GM12878 (cell line): Measurements from ENCODE around the gene CEP131. TPM values are rescaled to one million over a fixed set of nuclear protein-coding genes. Genes with fewer than 3 reads are reported as not detected.

ENCODE experiments used
- ATAC-seq: fragments of 200-7000 bp; cut with Tn5 transposase; 3 replicates; pipeline ENCODE4 v1.9.1; 2020; ENCODE audit warnings: mild to moderate bottlenecking, moderate library complexity
- BruUV-seq: library from RNA; stranded (reverse); fragments of 400-500 nt; replicated peaks from 2 replicates; lab custom pipeline; 2021; lab: Mats Ljungman, UMichigan
- CTCF ChIA-PET: fragments of 300-600 bp; sonication (Branson Sonifier 250); formaldehyde crosslinking; extraction: SDS; loops from one replicate; lab custom pipeline; 2021; ENCODE audit warnings: inconsistent platforms; lab: Yijun Ruan, JAX
- POLR2A ChIA-PET: fragments of 350-600 bp; formaldehyde crosslinking; extraction: SDS; loops from one replicate; lab custom pipeline; 2021; ENCODE audit warnings: inconsistent platforms; lab: Charles Lee
- RAD21 ChIA-PET: fragments of 300-600 bp; sonication (Branson Sonifier 250); formaldehyde crosslinking; loops from one replicate; lab custom pipeline; 2023; ENCODE audit warnings: antibody characterized with exemption; ENCODE audit not compliant: unreplicated experiment; lab: Charles Lee
- SMC1A ChIA-PET: fragments of 300-600 bp; sonication (Branson Sonifier 250); formaldehyde crosslinking; loops from one replicate; lab custom pipeline; 2023; ENCODE audit not compliant: unreplicated experiment, uncharacterized antibody; lab: Charles Lee
- DNase-seq: peaks from one replicate; pipeline ENCODE4 v3.0.0-alpha.2; 2011; ENCODE audit warnings: low read depth, low spot score
- FAIRE-seq: peaks from 3 replicates; lab custom pipeline; 2011; peaks lifted over from hg19 to GRCh38; lab: Jason Lieb, UNC
- H2AFZ ChIP-seq: 2 replicates; pipeline ENCODE4 v1.6.0; 2011; ENCODE audit warnings: low read depth, low read length, control low read depth; ENCODE audit not compliant: control insufficient read depth
- H3K27ac ChIP-seq: 2 replicates; pipeline ENCODE4 v1.5.1; 2011; ENCODE audit warnings: control low read depth; ENCODE audit not compliant: control insufficient read depth, insufficient read depth
- H3K27me3 ChIP-seq, 2 experiments: replicated peaks in 1 of 2; 2 replicates each; pipeline versions ENCODE4 v1.6.0 to v1.6.1; 2011; ENCODE audit warnings: low read length in 1 of 2; ENCODE audit not compliant: control insufficient read depth in 2 of 2, insufficient read depth in 2 of 2
- H3K36me3 ChIP-seq, 2 experiments: 2 replicates each; pipeline ENCODE4 v1.5.1; 2011; ENCODE audit warnings: low read length in 1 of 2; ENCODE audit not compliant: control insufficient read depth in 2 of 2, insufficient read depth in 2 of 2
- H3K4me1 ChIP-seq: 2 replicates; pipeline ENCODE4 v1.6.1; 2011; ENCODE audit warnings: mild to moderate bottlenecking, low read length, moderate library complexity, mixed read lengths; ENCODE audit not compliant: control insufficient read depth, insufficient read depth
- H3K4me2 ChIP-seq: 2 replicates; pipeline ENCODE4 v1.6.0; 2011; ENCODE audit warnings: control low read depth; ENCODE audit not compliant: control insufficient read depth, insufficient read depth
- H3K4me3 ChIP-seq: fragments of 200-600 bp; sonication (generic); 2 replicates; pipeline ENCODE4 v1.5.1; 2016
- H3K79me2 ChIP-seq: 2 replicates; pipeline ENCODE4 v1.6.0; 2011; ENCODE audit warnings: low read length; ENCODE audit not compliant: control insufficient read depth, insufficient read depth
- H3K9ac ChIP-seq: 2 replicates; pipeline ENCODE4 v1.8.0; 2011; ENCODE audit warnings: low read length, control low read depth, mixed read lengths; ENCODE audit not compliant: control insufficient read depth, insufficient read depth
- H3K9me3 ChIP-seq: replicated peaks from 3 replicates; pipeline ENCODE4 v1.5.1; 2011; ENCODE audit warnings: mild to moderate bottlenecking, low read length; ENCODE audit not compliant: control insufficient read depth, insufficient read depth
- H4K20me1 ChIP-seq: 2 replicates; pipeline ENCODE4 v1.6.0; 2011; ENCODE audit not compliant: control insufficient read depth, insufficient read depth
- FOXK2 ChIP-seq: fragments of 450-650 bp; IDR thresholded peaks from 2 replicates; pipeline ENCODE4 v1.6.1; 2017; ENCODE audit warnings: mild to moderate bottlenecking, moderate library complexity
- NBN ChIP-seq: fragments of 450-650 bp; IDR thresholded peaks from 2 replicates; pipeline ENCODE4 v1.6.1; 2016
- NR2F1 ChIP-seq: fragments of 450-650 bp; conservative IDR thresholded peaks from 2 replicates; pipeline ENCODE4 v1.6.1; 2017; ENCODE audit warnings: mild to moderate bottlenecking
- SREBF1 ChIP-seq: IDR thresholded peaks from 2 replicates; pipeline ENCODE4 v1.6.1; 2012; ENCODE audit warnings: mild to moderate bottlenecking, low read length
- SUZ12 ChIP-seq: fragments of 200-600 bp; sonication (generic); IDR thresholded peaks from one replicate; pipeline ENCODE4 v1.6.1; 2018; ENCODE audit warnings: antibody characterized with exemption, mild to moderate bottlenecking; ENCODE audit not compliant: unreplicated experiment
- TBL1XR1 ChIP-seq: IDR thresholded peaks from 2 replicates; pipeline ENCODE4 v1.6.1; 2012; ENCODE audit warnings: low read depth, low read length, improper control_type of control experiment
- TCF3 ChIP-seq: IDR thresholded peaks from 2 replicates; pipeline ENCODE4 v1.6.1; 2012; ENCODE audit warnings: low read depth, mild to moderate bottlenecking, low read length, borderline replicate concordance; ENCODE audit not compliant: insufficient read depth
- WRNIP1 ChIP-seq: IDR thresholded peaks from 2 replicates; pipeline ENCODE4 v1.6.1; 2011; ENCODE audit warnings: low read depth, low read length, improper control_type of control experiment, borderline replicate concordance
- ZNF274 ChIP-seq: IDR thresholded peaks from one replicate; pipeline ENCODE4 v1.8.0; 2011; ENCODE audit not compliant: insufficient read length, insufficient read depth
- WGBS: methylation state at CpG from one replicate; pipeline ENCODE4 v1.1.6; 2016; ENCODE audit warnings: low lambda C conversion rate; ENCODE audit not compliant: insufficient replicate concordance, insufficient coverage; ENCODE audit errors: missing lambda C conversion rate; 5-methylcytosine and 5-hydroxymethylcytosine counted together
- in situ Hi-C: fragments of 300-500 bp; cut with MboI; formaldehyde crosslinking; loops from 9 replicates; pipeline ENCODE4 v1.14.3; 2018; ENCODE audit warnings: mixed read lengths
- intact Hi-C: fragments of 100-400 bp; cut with micrococcal nuclease; formaldehyde crosslinking; loops from one replicate; pipeline ENCODE4 v1.14.2; 2022; ENCODE audit not compliant: unreplicated experiment
- polyA plus RNA-seq, 11 experiments: library from polyadenylated mRNA; depleted of rRNA in 4 of 11; unstranded in 6 of 11; stranded (reverse) in 5 of 11; fragments of >200 nt; fragmentation: Nextera tagmentation in 4 of 11; fragmentation: Illumina TruSeq in 1 of 11; extraction: Ambion mirVana in 4 of 11; extraction: Trizol in 1 of 11; gene quantifications; 1 replicate in 1 of 11; 2 replicates in 10 of 11; pipeline versions ENCODE4 v1.2.1 to v1.2.3, GENCODE V29; 2011 to 2016; ENCODE audit warnings: inconsistent platforms in 2 of 11, missing spikeins in 2 of 11, low read depth in 1 of 11
- total RNA-seq, 4 experiments: library from RNA; depleted of rRNA in 3 of 4; stranded (reverse); fragments of >200 nt in 3 of 4; fragmentation: Illumina TruSeq in 1 of 4; extraction: Trizol in 1 of 4; gene quantifications; 2 replicates each; pipeline versions ENCODE4 v1.2.1 to v1.2.3, GENCODE V29; 2013 to 2021
- TF ChIP-seq, protein P1 (sequence below): fragments of 450-650 bp; formaldehyde crosslinking; IDR thresholded peaks from 2 replicates; pipeline ENCODE4 v1.4.0; 2020; ENCODE audit warnings: mild to moderate bottlenecking, moderate library complexity
- TF ChIP-seq, protein P2 (sequence below): fragments of 450-650 bp; IDR thresholded peaks from 2 replicates; pipeline ENCODE4 v1.6.1; 2017; ENCODE audit warnings: mild to moderate bottlenecking, moderate library complexity

Gene CEP131
- total and polyA plus RNA-seq, 10 of the 15 experiments (the other 5 are each of a cell fraction or from before 2014, with no cell fraction given) = 0.05 to 17.3 (median 6.7) TPM

DNA sequence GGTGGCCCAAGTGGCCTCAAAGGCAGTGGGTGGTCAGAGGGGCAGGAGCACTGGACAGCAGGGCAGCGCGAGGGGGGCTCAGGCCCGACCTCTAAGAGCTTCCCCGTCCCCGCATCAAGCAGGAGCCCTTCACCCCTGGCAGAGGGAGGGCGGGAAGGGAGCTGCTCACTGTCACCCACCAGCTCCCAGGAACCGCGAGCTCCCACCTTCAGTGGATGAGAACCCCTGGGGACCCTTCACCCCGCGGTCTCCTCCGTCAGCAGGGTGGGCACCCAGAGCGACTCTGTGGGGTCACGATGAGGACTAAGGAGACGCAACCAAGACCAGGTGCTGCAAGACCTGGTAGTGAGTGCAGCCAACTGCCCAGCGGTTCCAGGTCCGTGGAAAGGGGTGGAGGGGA is 13.6 kb downstream of the CEP131 start (continued):
- TF ChIP-seq, protein P1, sequence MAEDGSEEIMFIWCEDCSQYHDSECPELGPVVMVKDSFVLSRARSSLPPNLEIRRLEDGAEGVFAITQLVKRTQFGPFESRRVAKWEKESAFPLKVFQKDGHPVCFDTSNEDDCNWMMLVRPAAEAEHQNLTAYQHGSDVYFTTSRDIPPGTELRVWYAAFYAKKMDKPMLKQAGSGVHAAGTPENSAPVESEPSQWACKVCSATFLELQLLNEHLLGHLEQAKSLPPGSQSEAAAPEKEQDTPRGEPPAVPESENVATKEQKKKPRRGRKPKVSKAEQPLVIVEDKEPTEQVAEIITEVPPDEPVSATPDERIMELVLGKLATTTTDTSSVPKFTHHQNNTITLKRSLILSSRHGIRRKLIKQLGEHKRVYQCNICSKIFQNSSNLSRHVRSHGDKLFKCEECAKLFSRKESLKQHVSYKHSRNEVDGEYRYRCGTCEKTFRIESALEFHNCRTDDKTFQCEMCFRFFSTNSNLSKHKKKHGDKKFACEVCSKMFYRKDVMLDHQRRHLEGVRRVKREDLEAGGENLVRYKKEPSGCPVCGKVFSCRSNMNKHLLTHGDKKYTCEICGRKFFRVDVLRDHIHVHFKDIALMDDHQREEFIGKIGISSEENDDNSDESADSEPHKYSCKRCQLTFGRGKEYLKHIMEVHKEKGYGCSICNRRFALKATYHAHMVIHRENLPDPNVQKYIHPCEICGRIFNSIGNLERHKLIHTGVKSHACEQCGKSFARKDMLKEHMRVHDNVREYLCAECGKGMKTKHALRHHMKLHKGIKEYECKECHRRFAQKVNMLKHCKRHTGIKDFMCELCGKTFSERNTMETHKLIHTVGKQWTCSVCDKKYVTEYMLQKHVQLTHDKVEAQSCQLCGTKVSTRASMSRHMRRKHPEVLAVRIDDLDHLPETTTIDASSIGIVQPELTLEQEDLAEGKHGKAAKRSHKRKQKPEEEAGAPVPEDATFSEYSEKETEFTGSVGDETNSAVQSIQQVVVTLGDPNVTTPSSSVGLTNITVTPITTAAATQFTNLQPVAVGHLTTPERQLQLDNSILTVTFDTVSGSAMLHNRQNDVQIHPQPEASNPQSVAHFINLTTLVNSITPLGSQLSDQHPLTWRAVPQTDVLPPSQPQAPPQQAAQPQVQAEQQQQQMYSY (CRISPR knock-in tag) = no peak
- TF ChIP-seq TBL1XR1 = no peak

DNA sequence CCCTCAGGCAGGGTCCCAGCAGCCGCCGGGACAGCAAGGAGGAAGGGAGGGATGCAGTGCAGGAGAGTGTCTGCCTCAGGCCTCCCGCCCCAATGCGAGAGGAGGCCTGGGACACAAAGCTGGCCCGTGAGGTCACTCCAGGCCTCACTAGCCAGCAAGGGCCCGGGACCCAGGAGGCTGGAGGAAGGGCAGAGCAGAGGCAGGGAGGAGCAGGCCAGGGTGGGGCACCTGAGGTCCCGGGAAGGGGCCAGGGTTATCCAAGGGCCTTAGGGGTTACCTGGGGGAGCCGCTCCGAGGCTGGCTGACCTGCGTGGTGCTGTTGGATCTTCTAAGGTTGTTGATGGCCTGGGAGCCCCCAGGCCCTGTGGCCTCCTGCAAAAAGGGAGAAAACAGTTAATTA is 14.1 kb downstream of the CEP131 start:
- ChIA-PET SMC1A (no interaction called here), CTCF (no interaction called here), RAD21 (no interaction called here), POLR2A (no interaction called here)
- BruUV-seq = no TSS peak
- intact Hi-C loops = no loop called here
- no peak for ATAC-seq
- Histone ChIP-seq H3K4me3 (no peak overlapping the region), H3K4me2 (no peak overlapping the region), H3K36me3 (peaks cover 0 to 12% of the 10 kb centered on the region in 2 experiments; a peak in 2 of 4 replicates), H3K27ac (no peak overlapping the region), H3K4me1 (no peaks in the 10 kb centered on the region), H3K9ac (no peak overlapping the region), H3K79me2 (no peaks in the 10 kb centered on the region), H2AFZ (no peak overlapping the region), H4K20me1 (no peaks in the 10 kb centered on the region), H3K9me3 (no peaks in the 10 kb centered on the region), H3K27me3 (no peaks in the 10 kb centered on the region)
- DNase-seq = no peak
- in situ Hi-C loops = no loop called here
- WGBS = 93% methylated on average over 8 of the region's 10 CpGs
- no peak for FAIRE-seq
- TF ChIP-seq SREBF1 = no peak
- no peak for TF ChIP-seq ZNF274
- TF ChIP-seq FOXK2 = no peak
- no peak for TF ChIP-seq NBN
- no peak for TF ChIP-seq NR2F1
- no peak for TF ChIP-seq WRNIP1
- TF ChIP-seq, protein P1 (CRISPR knock-in tag) = no peak
- TF ChIP-seq, protein P2, sequence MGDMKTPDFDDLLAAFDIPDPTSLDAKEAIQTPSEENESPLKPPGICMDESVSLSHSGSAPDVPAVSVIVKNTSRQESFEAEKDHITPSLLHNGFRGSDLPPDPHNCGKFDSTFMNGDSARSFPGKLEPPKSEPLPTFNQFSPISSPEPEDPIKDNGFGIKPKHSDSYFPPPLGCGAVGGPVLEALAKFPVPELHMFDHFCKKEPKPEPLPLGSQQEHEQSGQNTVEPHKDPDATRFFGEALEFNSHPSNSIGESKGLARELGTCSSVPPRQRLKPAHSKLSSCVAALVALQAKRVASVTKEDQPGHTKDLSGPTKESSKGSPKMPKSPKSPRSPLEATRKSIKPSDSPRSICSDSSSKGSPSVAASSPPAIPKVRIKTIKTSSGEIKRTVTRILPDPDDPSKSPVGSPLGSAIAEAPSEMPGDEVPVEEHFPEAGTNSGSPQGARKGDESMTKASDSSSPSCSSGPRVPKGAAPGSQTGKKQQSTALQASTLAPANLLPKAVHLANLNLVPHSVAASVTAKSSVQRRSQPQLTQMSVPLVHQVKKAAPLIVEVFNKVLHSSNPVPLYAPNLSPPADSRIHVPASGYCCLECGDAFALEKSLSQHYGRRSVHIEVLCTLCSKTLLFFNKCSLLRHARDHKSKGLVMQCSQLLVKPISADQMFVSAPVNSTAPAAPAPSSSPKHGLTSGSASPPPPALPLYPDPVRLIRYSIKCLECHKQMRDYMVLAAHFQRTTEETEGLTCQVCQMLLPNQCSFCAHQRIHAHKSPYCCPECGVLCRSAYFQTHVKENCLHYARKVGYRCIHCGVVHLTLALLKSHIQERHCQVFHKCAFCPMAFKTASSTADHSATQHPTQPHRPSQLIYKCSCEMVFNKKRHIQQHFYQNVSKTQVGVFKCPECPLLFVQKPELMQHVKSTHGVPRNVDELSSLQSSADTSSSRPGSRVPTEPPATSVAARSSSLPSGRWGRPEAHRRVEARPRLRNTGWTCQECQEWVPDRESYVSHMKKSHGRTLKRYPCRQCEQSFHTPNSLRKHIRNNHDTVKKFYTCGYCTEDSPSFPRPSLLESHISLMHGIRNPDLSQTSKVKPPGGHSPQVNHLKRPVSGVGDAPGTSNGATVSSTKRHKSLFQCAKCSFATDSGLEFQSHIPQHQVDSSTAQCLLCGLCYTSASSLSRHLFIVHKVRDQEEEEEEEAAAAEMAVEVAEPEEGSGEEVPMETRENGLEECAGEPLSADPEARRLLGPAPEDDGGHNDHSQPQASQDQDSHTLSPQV = no peak
- TF ChIP-seq TCF3 = no peak
- no peak for TF ChIP-seq SUZ12
